Endothelial cell of umbilical vein (primary cell): ENCODE data around the gene STRBP. TPM values are rescaled to one million over a fixed set of nuclear protein-coding genes. Genes with fewer than 3 reads are reported as not detected.
A peak's percentile ranks its signal among the peaks of the same experiment; 100 is the strongest.

Source experiments
- BruUV-seq: library from RNA; stranded (reverse); fragments of 400-500 nt; replicated peaks from 2 replicates; lab custom pipeline; 2021; lab: Mats Ljungman, UMichigan
- CTCF ChIA-PET: fragments of 300-600, 350-600 bp; sonication (Branson Sonifier 250); formaldehyde crosslinking; loops from one replicate; lab custom pipeline; 2021; ENCODE audit warnings: antibody characterized with exemption, inconsistent platforms; lab: Charles Lee
- POLR2A ChIA-PET: fragments of 300-600, 350-600 bp; sonication (Branson Sonifier 250); formaldehyde crosslinking; loops from one replicate; lab custom pipeline; 2021; ENCODE audit warnings: antibody characterized with exemption, inconsistent platforms; lab: Charles Lee
- DNase-seq: peaks from one replicate; pipeline ENCODE4 v3.0.0-alpha.2; 2011; ENCODE audit warnings: low read depth, low spot score
- FAIRE-seq: peaks from 2 replicates; lab custom pipeline; 2011; peaks lifted over from hg19 to GRCh38; lab: Jason Lieb, UNC
- H2AFZ ChIP-seq: 2 replicates; pipeline ENCODE4 v1.6.0; 2012; ENCODE audit warnings: low read depth, low read length, control low read depth, inconsistent platforms
- H3K27ac ChIP-seq: 2 replicates; pipeline ENCODE4 v1.5.1; 2011; ENCODE audit warnings: low read depth, mild to moderate bottlenecking, control low read depth, low read length, moderate library complexity; ENCODE audit not compliant: insufficient read depth
- H3K27me3 ChIP-seq, 2 experiments: 2 replicates each; pipeline versions ENCODE4 v1.6.0 to v1.6.1; 2011; ENCODE audit warnings: low read length in 2 of 2, mixed read lengths in 1 of 2; ENCODE audit not compliant: control insufficient read depth in 2 of 2, insufficient read depth in 2 of 2
- H3K36me3 ChIP-seq, 2 experiments: 2 replicates in 1 of 2; 3 replicates in 1 of 2; pipeline ENCODE4 v1.5.1; 2011; ENCODE audit warnings: low read length in 2 of 2, mild to moderate bottlenecking in 1 of 2, moderate library complexity in 1 of 2; ENCODE audit not compliant: control insufficient read depth in 2 of 2, insufficient read depth in 2 of 2; ENCODE audit errors: extremely low read depth in 1 of 2
- H3K4me1 ChIP-seq: 3 replicates; pipeline ENCODE4 v1.5.1; 2011; ENCODE audit warnings: mild to moderate bottlenecking, low read length; ENCODE audit not compliant: control insufficient read depth, insufficient read depth; ENCODE audit errors: extremely low read depth
- H3K4me2 ChIP-seq: 2 replicates; pipeline ENCODE4 v1.6.1; 2011; ENCODE audit warnings: low read length, control low read depth, mixed read lengths; ENCODE audit not compliant: insufficient read depth
- H3K4me3 ChIP-seq, 3 experiments: fragments of 200-600 bp in 1 of 3; sonication (generic), shearing (Covaris generic) in 1 of 3; replicated peaks in 1 of 3; 2 replicates each; pipeline ENCODE4 v1.5.1; 2011 to 2016; ENCODE audit warnings: control low read depth in 3 of 3, low read length in 3 of 3, mild to moderate bottlenecking in 2 of 3, inconsistent platforms in 1 of 3, low read depth in 1 of 3, moderate library complexity in 1 of 3; ENCODE audit not compliant: insufficient read depth in 1 of 3
- H3K79me2 ChIP-seq: 2 replicates; pipeline ENCODE4 v1.6.0; 2012; ENCODE audit warnings: low read length, inconsistent platforms; ENCODE audit not compliant: control insufficient read depth, insufficient read depth
- H3K9ac ChIP-seq: replicated peaks from 2 replicates; pipeline ENCODE3; 2011; ENCODE audit warnings: low read length, control low read depth; ENCODE audit not compliant: insufficient read depth; ENCODE audit errors: extremely low read depth
- H3K9me1 ChIP-seq: replicated peaks from 3 replicates; pipeline ENCODE4 v1.6.0; 2011; ENCODE audit warnings: mild to moderate bottlenecking, low read length; ENCODE audit not compliant: control insufficient read depth, insufficient read depth; ENCODE audit errors: extremely low read depth
- H3K9me3 ChIP-seq: replicated peaks from 2 replicates; pipeline ENCODE4 v1.5.1; 2012; ENCODE audit warnings: low read length, inconsistent platforms; ENCODE audit not compliant: control insufficient read depth, insufficient read depth
- H4K20me1 ChIP-seq: replicated peaks from 2 replicates; pipeline ENCODE3; 2011; ENCODE audit warnings: mild to moderate bottlenecking, low read length; ENCODE audit not compliant: control insufficient read depth, insufficient read depth; ENCODE audit errors: extremely low read depth
- CTCF ChIP-seq, 2 donors: IDR thresholded peaks; 1 replicate in 1 of 2; 2 replicates in 1 of 2; pipeline ENCODE4 v1.5.1; 2011; ENCODE audit warnings: low read length in 2 of 2, mild to moderate bottlenecking in 2 of 2, moderate library complexity in 2 of 2, control low read depth in 1 of 2, inconsistent platforms in 1 of 2, low read depth in 1 of 2; ENCODE audit not compliant: insufficient read depth in 1 of 2; ENCODE audit errors: extremely low read depth in 1 of 2
- EZH2 ChIP-seq: IDR thresholded peaks from 2 replicates; pipeline ENCODE4 v1.6.1; 2012; ENCODE audit warnings: borderline replicate concordance, low read depth, mild to moderate bottlenecking, moderate library complexity, low read length, inconsistent platforms; ENCODE audit not compliant: severe bottlenecking
- FOS ChIP-seq: IDR thresholded peaks from 2 replicates; pipeline ENCODE4 v1.6.1; 2011; ENCODE audit warnings: mild to moderate bottlenecking, low read length, moderate library complexity, borderline replicate concordance; ENCODE audit not compliant: insufficient read depth
- GATA2 ChIP-seq: IDR thresholded peaks from 2 replicates; pipeline ENCODE4 v1.7.0; 2011; ENCODE audit warnings: low read depth, mild to moderate bottlenecking, moderate library complexity, mixed read lengths, low read length; ENCODE audit not compliant: insufficient read length, insufficient read depth
- JUN ChIP-seq: IDR thresholded peaks from 2 replicates; pipeline ENCODE4 v1.6.1; 2011; ENCODE audit warnings: borderline replicate concordance, low read depth; ENCODE audit not compliant: insufficient read length, insufficient read depth
- MAX ChIP-seq: IDR thresholded peaks from 2 replicates; pipeline ENCODE4 v1.6.1; 2011; ENCODE audit not compliant: insufficient read depth, insufficient read length
- MYC ChIP-seq: IDR thresholded peaks from one replicate; pipeline ENCODE4 v1.6.1; 2011; ENCODE audit warnings: mild to moderate bottlenecking, low read depth, low read length
- POLR2A ChIP-seq: IDR thresholded peaks from 2 replicates; pipeline ENCODE4 v1.6.1; 2012; ENCODE audit warnings: low read depth, mild to moderate bottlenecking, control low read depth, low read length
- POLR2AphosphoS5 ChIP-seq: IDR thresholded peaks from 2 replicates; pipeline ENCODE4 v1.6.1; 2012; ENCODE audit warnings: low read depth, mild to moderate bottlenecking, control low read depth, low read length, moderate library complexity; ENCODE audit not compliant: insufficient read depth
- dilution Hi-C: fragments of 300-500 bp; cut with MboI; formaldehyde crosslinking; loops from one replicate; pipeline ENCODE4 v1.15.0; 2019; ENCODE audit warnings: low sequenced_read_pairs; ENCODE audit not compliant: extremely low pct_ligation_motif_present
- intact Hi-C: fragments of 100-400 bp; cut with micrococcal nuclease; formaldehyde crosslinking; loops from one replicate; pipeline ENCODE4 v1.10.0; 2022
- polyA plus RNA-seq, 4 experiments: library from polyadenylated mRNA; depleted of rRNA in 3 of 4; stranded (reverse) in 3 of 4; unstranded in 1 of 4; fragments of >200 nt; gene quantifications; 2 replicates each; pipeline versions ENCODE4 v1.2.1 to v1.2.3, GENCODE V29; 2011 to 2012; ENCODE audit warnings: missing spikeins in 1 of 4
- total RNA-seq: library from RNA; stranded (reverse); gene quantifications from 2 replicates; pipeline ENCODE4 v1.2.3, GENCODE V29; 2021

The STRBP gene
- total and polyA plus RNA-seq, 2 donors (not counting 3 experiments of a cell fraction or from before 2014, with no cell fraction given) = 7.7 to 15.4 TPM

GRCh38 chr9:123268199-123268464 is 254 bp downstream of the STRBP start:
- Histone ChIP-seq H3K9ac (peak overlapping the region; percentile 61), H2AFZ (peak overlapping the region; percentile 45), H3K27ac (no peak overlapping the region), H3K9me3 (no peaks in the 10 kb centered on the region), H3K79me2 (no peaks in the 10 kb centered on the region), H3K4me3 (peak overlapping the region; percentile 16 to 95 (median 57)), H4K20me1 (no peaks in the 10 kb centered on the region), H3K4me2 (peak overlapping the region; percentile 60), H3K36me3 (no peaks in the 10 kb centered on the region), H3K9me1 (no peaks in the 10 kb centered on the region), H3K4me1 (peaks cover 2% of the 10 kb centered on the region), H3K27me3 (peaks cover 0 to 4% of the 10 kb centered on the region in 2 experiments)
- no peak for DNase-seq
- no peak for TF ChIP-seq MYC
- no peak for TF ChIP-seq POLR2AphosphoS5
- TF ChIP-seq GATA2 = no peak
- TF ChIP-seq FOS = no peak
- TF ChIP-seq JUN = no peak
- TF ChIP-seq EZH2 = no peak
- TF ChIP-seq POLR2A = no peak
- TF ChIP-seq MAX = no peak
- no peak for TF ChIP-seq CTCF (IDR thresholded peaks at IDR 0.05; ENCODE audit: extremely low read depth in 1 of 2, insufficient read depth in 1 of 2, low read depth in 1 of 2, low read length in 2 of 2)
- no peak for FAIRE-seq
- intact Hi-C loops = loop anchor here (1.0 to 2.0 kb wide), 2 partner anchors 71 to 81 kb away; no protein-coding TSS in a partner anchor
- dilution Hi-C loops = no loop called here
- ChIA-PET POLR2A (no interaction called here), CTCF (no interaction called here)
- BruUV-seq = no TSS peak
